OCI-LY7 (cell line): ENCODE results near the gene ZNF14.

Source experiments
- CTCF ChIP-seq: fragments of 200-600 bp; sonication (generic); conservative IDR thresholded peaks from 2 replicates; pipeline ENCODE4 v1.5.1; 2014; ENCODE audit warnings: mild to moderate bottlenecking, antibody characterized with exemption, low read length, moderate library complexity, mixed read lengths
- EZH2phosphoT487 ChIP-seq: fragments of 200-600 bp; sonication (generic); IDR thresholded peaks from 2 replicates; pipeline ENCODE4 v1.6.1; 2018; ENCODE audit warnings: low read depth, borderline replicate concordance, mild to moderate bottlenecking, mixed run types, antibody characterized with exemption, low read length, moderate library complexity, mixed read lengths

GRCh38 chr19:19687090-19687489 is 45.8 kb downstream of the ZNF14 start:
- TF ChIP-seq CTCF: no peak
- no peak for TF ChIP-seq EZH2phosphoT487
